GM12891 (cell line): ENCODE results near the gene SLC39A13.

Experiments used
- POLR2A ChIP-seq: IDR thresholded peaks from 2 replicates; pipeline ENCODE4 v1.6.1; 2011; ENCODE audit warnings: low read depth, low read length, control low read depth
- POLR2AphosphoS5 ChIP-seq: IDR thresholded peaks from 2 replicates; pipeline ENCODE4 v1.6.1; 2011; ENCODE audit warnings: low read depth, low read length, control low read depth
- SPI1 ChIP-seq: IDR thresholded peaks from 2 replicates; pipeline ENCODE4 v1.6.1; 2011; ENCODE audit warnings: low read depth, low read length, control low read depth

DNA sequence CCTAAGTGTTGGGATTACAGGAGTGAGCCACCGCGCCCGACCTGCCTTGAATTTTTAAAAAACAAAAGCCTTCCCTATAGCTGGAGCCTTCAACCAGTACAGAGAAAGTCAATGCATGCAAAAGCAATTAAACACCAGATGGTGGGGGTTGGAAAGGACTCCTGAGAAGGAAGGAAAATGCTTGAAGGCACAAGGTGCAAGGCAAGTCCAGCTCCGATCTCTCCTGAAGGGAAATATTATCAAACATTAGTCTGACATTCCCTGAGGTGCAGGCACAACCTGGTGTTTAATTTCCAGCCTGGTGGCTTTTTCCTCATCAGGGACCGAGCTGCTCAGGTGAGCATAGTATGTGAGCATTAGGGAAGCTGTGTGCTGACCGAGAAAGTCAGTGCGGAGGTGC is 53.5 kb downstream of the SLC39A13 start:
- TF ChIP-seq SPI1 (no peak), POLR2AphosphoS5 (no peak), POLR2A (no peak)
